Liver (tissue), 9 donors: Measurements from ENCODE around the gene ADORA3. TPM values are rescaled to one million over a fixed set of nuclear protein-coding genes. Genes with fewer than 3 reads are reported as not detected.

Experiments used
- DNase-seq: peaks from one replicate; pipeline ENCODE4 v3.0.0-alpha.2; 2017; ENCODE audit warnings: low spot score
- H3K27ac ChIP-seq, 2 donors: one replicate each; pipeline ENCODE4 v1.7.0; 2013; ENCODE audit warnings: inconsistent platforms in 2 of 2, low read length in 2 of 2, control low read depth in 1 of 2, low read depth in 1 of 2, mild to moderate bottlenecking in 1 of 2
- H3K27me3 ChIP-seq, 4 donors: one replicate each; pipeline versions ENCODE4 v1.6.1 to v1.7.0; 2013; ENCODE audit warnings: low read length in 3 of 4, inconsistent platforms in 1 of 4, mild to moderate bottlenecking in 1 of 4, moderate library complexity in 1 of 4; ENCODE audit not compliant: control insufficient read depth in 4 of 4, insufficient read depth in 4 of 4
- H3K36me3 ChIP-seq, 4 donors: one replicate each; pipeline versions ENCODE4 v1.6.1 to v1.7.0; 2013; ENCODE audit warnings: low read length in 3 of 4, mild to moderate bottlenecking in 3 of 4, low read depth in 1 of 4, moderate library complexity in 1 of 4; ENCODE audit not compliant: control insufficient read depth in 4 of 4, insufficient read depth in 3 of 4
- H3K4me1 ChIP-seq, 4 donors: one replicate each; pipeline versions ENCODE4 v1.6.1 to v1.7.0; 2013; ENCODE audit warnings: low read length in 3 of 4, mild to moderate bottlenecking in 3 of 4, moderate library complexity in 1 of 4; ENCODE audit not compliant: control insufficient read depth in 4 of 4, insufficient read depth in 4 of 4
- H3K4me3 ChIP-seq, 3 donors: one replicate each; pipeline versions ENCODE4 v1.6.1 to v1.7.0; 2013; ENCODE audit warnings: low read length in 3 of 3, control low read depth in 1 of 3, low read depth in 1 of 3, mild to moderate bottlenecking in 1 of 3
- H3K9ac ChIP-seq, 2 donors: one replicate each; pipeline ENCODE4 v1.7.0; 2013; ENCODE audit warnings: low read length in 2 of 2, mild to moderate bottlenecking in 2 of 2, moderate library complexity in 2 of 2, control low read depth in 1 of 2, low read depth in 1 of 2
- H3K9me3 ChIP-seq, 4 donors: one replicate each; pipeline versions ENCODE4 v1.6.1 to v1.7.0; 2013; ENCODE audit warnings: low read length in 3 of 4; ENCODE audit not compliant: control insufficient read depth in 4 of 4
- ATF3 ChIP-seq: IDR thresholded peaks from 2 replicates; pipeline ENCODE4 v1.6.1; 2016; ENCODE audit warnings: antibody characterized with exemption
- CTCF ChIP-seq: fragments of 150-350 bp; IDR thresholded peaks from 2 replicates; pipeline ENCODE4 v1.5.1; 2017; ENCODE audit warnings: improper control_type of control experiment, low read depth, low read length; ENCODE audit not compliant: missing input control
- EGR1 ChIP-seq, 2 donors: IDR thresholded peaks; 2 replicates each; pipeline ENCODE4 v1.6.1; 2016 to 2018; ENCODE audit warnings: antibody characterized with exemption in 2 of 2, low read depth in 2 of 2
- FOXA1 ChIP-seq: IDR thresholded peaks from 2 replicates; pipeline ENCODE4 v1.6.1; 2016; ENCODE audit warnings: antibody characterized with exemption
- FOXA2 ChIP-seq: IDR thresholded peaks from 2 replicates; pipeline ENCODE4 v1.6.1; 2016; ENCODE audit warnings: antibody characterized with exemption
- GABPA ChIP-seq, 2 donors: IDR thresholded peaks in 1 of 2; conservative IDR thresholded peaks in 1 of 2; 2 replicates each; pipeline ENCODE4 v1.6.1; 2016; ENCODE audit warnings: antibody characterized with exemption in 2 of 2, mild to moderate bottlenecking in 1 of 2, moderate library complexity in 1 of 2
- HNF4A ChIP-seq, 2 donors: conservative IDR thresholded peaks; 2 replicates each; pipeline ENCODE4 v1.6.1; 2016; ENCODE audit warnings: antibody characterized with exemption in 2 of 2, mild to moderate bottlenecking in 2 of 2
- HNF4G ChIP-seq: IDR thresholded peaks from 2 replicates; pipeline ENCODE4 v1.6.1; 2016; ENCODE audit warnings: antibody characterized with exemption
- JUND ChIP-seq, 2 donors: IDR thresholded peaks; 2 replicates each; pipeline ENCODE4 v1.6.1; 2016; ENCODE audit warnings: antibody characterized with exemption in 2 of 2
- MAX ChIP-seq: IDR thresholded peaks from 2 replicates; pipeline ENCODE4 v1.6.1; 2016; ENCODE audit warnings: antibody characterized with exemption
- NR2F2 ChIP-seq: IDR thresholded peaks from 2 replicates; pipeline ENCODE4 v1.6.1; 2016; ENCODE audit warnings: antibody characterized with exemption
- RAD21 ChIP-seq, 2 donors: IDR thresholded peaks; 2 replicates each; pipeline ENCODE4 v1.6.1; 2016; ENCODE audit warnings: antibody characterized with exemption in 2 of 2, mild to moderate bottlenecking in 2 of 2
- REST ChIP-seq: IDR thresholded peaks from 2 replicates; pipeline ENCODE4 v1.6.1; 2016; ENCODE audit warnings: antibody characterized with exemption, mild to moderate bottlenecking
- RXRA ChIP-seq, 2 donors: IDR thresholded peaks; 2 replicates each; pipeline ENCODE4 v1.6.1; 2017 to 2018; ENCODE audit warnings: antibody characterized with exemption in 2 of 2, mild to moderate bottlenecking in 1 of 2
- SP1 ChIP-seq: IDR thresholded peaks from 2 replicates; pipeline ENCODE4 v1.6.1; 2018; ENCODE audit warnings: antibody characterized with exemption, mild to moderate bottlenecking
- TAF1 ChIP-seq: conservative IDR thresholded peaks from 2 replicates; pipeline ENCODE4 v1.6.1; 2016; ENCODE audit warnings: antibody characterized with exemption, mild to moderate bottlenecking
- YY1 ChIP-seq: IDR thresholded peaks from 2 replicates; pipeline ENCODE4 v1.6.1; 2016; ENCODE audit warnings: antibody characterized with exemption, mild to moderate bottlenecking
- ZBTB33 ChIP-seq: IDR thresholded peaks from 2 replicates; pipeline ENCODE4 v1.6.1; 2016; ENCODE audit warnings: antibody characterized with exemption
- WGBS: extraction: QIAGEN DNeasy Blood & Tissue Kit; methylation state at CpG from one replicate; pipeline ENCODE4 v1.1.7; 2013; 5-methylcytosine and 5-hydroxymethylcytosine counted together
- polyA plus RNA-seq, 2 donors: library from polyadenylated mRNA; stranded (reverse) in 1 of 2; unstranded in 1 of 2; fragments of 200-250 nt in 1 of 2; fragments of >200 nt in 1 of 2; fragmentation: Nextera tagmentation in 1 of 2; extraction: Ambion mirVana in 1 of 2; gene quantifications; one replicate each; pipeline versions ENCODE4 v1.2.1 to v1.2.3, GENCODE V29; 2013 to 2015
- total RNA-seq, 2 donors: library from RNA; depleted of rRNA; stranded (reverse); fragments of >200 nt; gene quantifications; one replicate each; pipeline ENCODE4 v1.2.3, GENCODE V29; 2014
- donor health status: healthy.
- donor health status: healthy.
- donor health status: healthy.
- donor health status: healthy.
- donor health status: healthy.

The ADORA3 gene
- total and polyA plus RNA-seq, 4 donors = 0.97 to 5.6 (median 3.2) TPM

- H3K36me3 ChIP-seq = peaks cover 4 to 46% (median 37%) of the 10 kb centered on the region in 4 donors
- no peak for DNase-seq
- H3K9ac ChIP-seq = no peak overlapping the region
- H3K27ac ChIP-seq = no peak overlapping the region
- no peaks in the 10 kb centered on the region for H3K27me3 ChIP-seq
- WGBS = 91% methylated on average over 4 of the region's 4 CpGs
- H3K9me3 ChIP-seq = no peaks in the 10 kb centered on the region
- TF ChIP-seq NR2F2 (no peak), MAX (no peak), FOXA1 (no peak), EGR1 (IDR thresholded peaks at IDR 0.05; ENCODE audit: low read depth in 2 of 2) (no peak), YY1 (no peak)
- no peaks in the 10 kb centered on the region for H3K4me1 ChIP-seq
- no peak overlapping the region for H3K4me3 ChIP-seq
Observed at GRCh38 chr1:111462370-111463028, 40.9 kb downstream of the ADORA3 start.

- 97% methylated on average over 6 of the region's 6 CpGs for WGBS
- TF ChIP-seq GABPA (IDR thresholded peaks at IDR 0.05 in 1 of 2, conservative IDR thresholded peaks at IDR 0.05 in 1 of 2) (no peak), RAD21 (IDR thresholded peaks at IDR 0.05) (no peak), ZBTB33 (no peak), HNF4G (no peak), REST (no peak), YY1 (no peak), NR2F2 (no peak), FOXA1 (no peak), HNF4A (conservative IDR thresholded peaks at IDR 0.05) (no peak), JUND (IDR thresholded peaks at IDR 0.05) (no peak), TAF1 (no peak), CTCF (no peak), ATF3 (no peak), FOXA2 (no peak), RXRA (IDR thresholded peaks at IDR 0.05) (no peak), MAX (no peak), SP1 (no peak), EGR1 (IDR thresholded peaks at IDR 0.05; ENCODE audit: low read depth in 2 of 2) (no peak)
- no peaks in the 10 kb centered on the region for H3K4me1 ChIP-seq
- no peak overlapping the region for H3K9ac ChIP-seq
- DNase-seq = no peak
- no peak overlapping the region for H3K27ac ChIP-seq
- H3K4me3 ChIP-seq = no peak overlapping the region
- H3K27me3 ChIP-seq = no peaks in the 10 kb centered on the region
- H3K36me3 ChIP-seq = peaks cover 6 to 50% (median 41%) of the 10 kb centered on the region in 4 donors
- H3K9me3 ChIP-seq = no peaks in the 10 kb centered on the region
Observed at GRCh38 chr1:111461765-111462164, 41.7 kb downstream of the ADORA3 start.
